Mesothelial cell of epicardium (in vitro differentiated cells): Measurements from ENCODE around the gene HAND1. TPM values are rescaled to one million over a fixed set of nuclear protein-coding genes. Genes with fewer than 3 reads are reported as not detected.
A peak's percentile ranks its signal among the peaks of the same experiment; 100 is the strongest.

Experiments used
- DNase-seq, 2 experiments: peaks; one replicate each; pipeline ENCODE4 v3.0.0; 2021; ENCODE audit warnings: low spot score in 2 of 2; ENCODE audit not compliant: unreplicated experiment in 2 of 2
- H3K27ac Mint-ChIP-seq: 2 replicates; pipeline ENCODE4 v1.8.0; 2021; ENCODE audit warnings: mixed read lengths
- H3K27me3 Mint-ChIP-seq: 2 replicates; pipeline ENCODE4 v1.8.0; 2021; ENCODE audit warnings: low read depth, mixed read lengths
- H3K36me3 Mint-ChIP-seq: 2 replicates; pipeline ENCODE4 v1.8.0; 2021; ENCODE audit warnings: mixed read lengths
- H3K4me1 Mint-ChIP-seq: 2 replicates; pipeline ENCODE4 v1.8.0; 2021; ENCODE audit warnings: mixed read lengths
- H3K4me3 Mint-ChIP-seq: 2 replicates; pipeline ENCODE4 v1.8.0; 2021; ENCODE audit warnings: mild to moderate bottlenecking, moderate library complexity, mixed read lengths
- H3K9me3 Mint-ChIP-seq: 2 replicates; pipeline ENCODE4 v1.8.0; 2021; ENCODE audit warnings: mixed read lengths
- CTCF ChIP-seq: fragments of 200-600 bp; sonication (generic); IDR thresholded peaks from one replicate; pipeline ENCODE4 v1.5.0; 2021; ENCODE audit warnings: antibody characterized with exemption; ENCODE audit not compliant: unreplicated experiment
- total RNA-seq: library from RNA; stranded (reverse); gene quantifications from 3 replicates; pipeline ENCODE4 v1.2.1, GENCODE V29; 2021

HAND1 gene
- total RNA-seq, 1 donor from 2014 or later = 16.9 TPM

GRCh38 chr5:154485096-154485491 lies 7.1 kb upstream of the HAND1 start:
- peak overlapping the region; percentile 9 for H3K4me3 Mint-ChIP-seq
- peaks cover 83% of the 10 kb centered on the region for H3K4me1 Mint-ChIP-seq
- no peaks in the 10 kb centered on the region for H3K9me3 Mint-ChIP-seq
- H3K27me3 Mint-ChIP-seq = peaks cover 59% of the 10 kb centered on the region
- TF ChIP-seq CTCF = no peak
- peak overlapping the region; percentile 91 for H3K27ac Mint-ChIP-seq
- H3K36me3 Mint-ChIP-seq = no peaks in the 10 kb centered on the region
- DNase-seq = no peak

GRCh38 chr5:154484393-154485095 lies 6.5 kb upstream of the HAND1 start:
- peak overlapping the region; percentile 48 for H3K4me3 Mint-ChIP-seq
- H3K36me3 Mint-ChIP-seq = no peaks in the 10 kb centered on the region
- TF ChIP-seq CTCF = no peak
- H3K9me3 Mint-ChIP-seq = no peaks in the 10 kb centered on the region
- peaks cover 62% of the 10 kb centered on the region for H3K27me3 Mint-ChIP-seq
- peaks cover 83% of the 10 kb centered on the region for H3K4me1 Mint-ChIP-seq
- DNase-seq = no peak
- no peak overlapping the region for H3K27ac Mint-ChIP-seq

GRCh38 chr5:154483654-154484392 lies 5.8 kb upstream of the HAND1 start:
- Mint-ChIP-seq H3K27me3 (peaks cover 68% of the 10 kb centered on the region), H3K4me1 (peaks cover 86% of the 10 kb centered on the region), H3K27ac (peak overlapping the region; percentile 78), H3K4me3 (peak overlapping the region; percentile 48), H3K9me3 (no peaks in the 10 kb centered on the region), H3K36me3 (no peaks in the 10 kb centered on the region)
- no peak for TF ChIP-seq CTCF
- DNase-seq = no peak

- no peaks in the 10 kb centered on the region for H3K36me3 Mint-ChIP-seq
- H3K4me3 Mint-ChIP-seq = peak overlapping the region; percentile 55
- peak in 1 of 2 experiments; percentile 49 for DNase-seq
- TF ChIP-seq CTCF = no peak
- no peaks in the 10 kb centered on the region for H3K9me3 Mint-ChIP-seq
- peaks cover 84% of the 10 kb centered on the region for H3K4me1 Mint-ChIP-seq
- peak overlapping the region; percentile 91 for H3K27ac Mint-ChIP-seq
- peaks cover 68% of the 10 kb centered on the region for H3K27me3 Mint-ChIP-seq
These were observed 4.8 kb upstream of the HAND1 start for GRCh38 chr5:154482528-154483449.

- no peak for DNase-seq
- Mint-ChIP-seq H3K4me3 (no peak overlapping the region), H3K9me3 (no peaks in the 10 kb centered on the region), H3K4me1 (peaks cover 81% of the 10 kb centered on the region), H3K36me3 (no peaks in the 10 kb centered on the region), H3K27me3 (peaks cover 74% of the 10 kb centered on the region), H3K27ac (peak overlapping the region; percentile 79)
- no peak for TF ChIP-seq CTCF
These were observed 3.8 kb upstream of the HAND1 start for GRCh38 chr5:154481584-154482381.
